GF-D8 (cell line): Measurements from ENCODE around the gene LUZP4.
"Not testable (repeated sequence)": the region's sequence is repeated elsewhere in the genome, so short reads cannot be mapped to it uniquely, and the experiment has no call there.

Source experiments
- DNase-seq: peaks from one replicate; lab custom pipeline; 2025; lab: John Stamatoyannopoulos, UW

Gene LUZP4

DNA sequence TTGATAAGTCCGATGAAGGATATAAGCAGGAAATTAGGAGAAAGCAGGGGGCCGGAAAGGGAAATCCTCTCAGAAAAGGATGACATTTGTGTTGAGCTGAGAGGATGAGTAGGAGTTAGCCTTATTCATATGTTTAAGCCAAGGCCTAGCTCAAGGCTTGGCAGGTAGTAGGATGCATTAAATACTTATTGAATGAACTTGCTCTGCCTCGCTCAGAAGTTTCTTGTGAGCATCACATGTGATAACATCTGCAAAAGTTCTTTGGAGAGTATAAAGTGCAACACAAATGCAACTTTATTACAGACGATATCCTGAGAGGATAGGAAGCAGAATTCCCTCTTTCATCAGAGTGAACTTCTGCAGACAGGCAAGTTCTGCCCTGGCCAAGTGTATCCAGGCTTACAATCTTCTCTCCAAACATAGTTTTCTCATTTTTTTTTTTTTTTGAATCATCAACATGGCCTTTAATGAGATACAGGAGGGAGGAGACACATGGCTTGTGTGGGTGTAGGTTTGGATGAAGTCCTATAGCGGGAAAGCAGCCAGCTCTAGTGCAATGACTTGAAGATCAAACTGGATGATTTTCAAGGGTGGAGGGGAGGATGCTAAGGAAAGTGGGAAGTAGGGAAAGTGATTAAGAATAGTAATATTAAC, 48.1 kb downstream of the LUZP4 start:
- no peak for DNase-seq

DNA sequence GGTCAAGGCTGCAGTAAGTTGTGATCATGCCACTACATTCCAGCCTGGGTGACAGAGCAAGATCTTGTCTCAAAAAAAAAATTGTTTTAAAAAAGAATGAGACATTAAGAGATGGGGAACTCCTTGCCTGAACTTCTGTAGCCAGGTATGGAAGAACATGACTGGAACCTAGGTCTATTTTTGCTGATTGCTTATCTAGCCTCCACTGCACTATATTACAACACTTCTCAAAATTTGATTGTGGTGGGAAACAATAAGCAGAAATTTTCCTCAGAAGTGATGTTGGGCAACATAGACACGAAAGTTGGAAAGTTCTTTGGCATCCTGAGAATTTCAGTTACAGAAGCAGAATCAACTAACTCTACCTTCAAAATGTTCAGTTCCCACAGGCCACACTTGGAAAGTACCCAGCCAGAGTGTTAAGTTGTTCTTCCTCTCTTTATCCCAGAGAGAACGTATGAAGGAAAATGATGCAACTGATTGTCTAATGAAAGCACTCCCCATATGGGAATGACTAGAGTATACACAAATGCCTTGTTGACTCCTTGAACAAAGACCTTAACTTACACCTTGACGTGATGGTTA, 50.0 kb downstream of the LUZP4 start:
- no peak for DNase-seq

DNA sequence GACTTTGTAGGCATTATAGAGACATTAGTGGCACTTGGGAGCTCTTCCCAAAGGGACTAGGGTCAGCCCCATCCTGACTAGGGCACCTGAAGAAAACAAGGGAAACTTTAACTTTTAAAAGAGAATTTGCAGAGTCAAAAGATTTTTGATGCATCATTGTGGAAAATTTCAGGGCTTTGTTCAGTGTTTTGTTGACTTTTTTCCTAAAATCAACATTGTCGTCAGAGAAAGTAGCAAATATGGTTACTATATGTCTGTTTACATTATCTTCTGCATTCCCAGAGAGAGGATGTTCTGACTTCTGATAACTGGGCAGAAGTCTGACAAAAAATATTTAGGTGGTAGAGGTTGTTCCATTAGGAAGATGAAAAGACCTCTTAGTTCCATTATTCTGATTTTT, 51.9 kb downstream of the LUZP4 start:
- DNase-seq = no peak

DNA sequence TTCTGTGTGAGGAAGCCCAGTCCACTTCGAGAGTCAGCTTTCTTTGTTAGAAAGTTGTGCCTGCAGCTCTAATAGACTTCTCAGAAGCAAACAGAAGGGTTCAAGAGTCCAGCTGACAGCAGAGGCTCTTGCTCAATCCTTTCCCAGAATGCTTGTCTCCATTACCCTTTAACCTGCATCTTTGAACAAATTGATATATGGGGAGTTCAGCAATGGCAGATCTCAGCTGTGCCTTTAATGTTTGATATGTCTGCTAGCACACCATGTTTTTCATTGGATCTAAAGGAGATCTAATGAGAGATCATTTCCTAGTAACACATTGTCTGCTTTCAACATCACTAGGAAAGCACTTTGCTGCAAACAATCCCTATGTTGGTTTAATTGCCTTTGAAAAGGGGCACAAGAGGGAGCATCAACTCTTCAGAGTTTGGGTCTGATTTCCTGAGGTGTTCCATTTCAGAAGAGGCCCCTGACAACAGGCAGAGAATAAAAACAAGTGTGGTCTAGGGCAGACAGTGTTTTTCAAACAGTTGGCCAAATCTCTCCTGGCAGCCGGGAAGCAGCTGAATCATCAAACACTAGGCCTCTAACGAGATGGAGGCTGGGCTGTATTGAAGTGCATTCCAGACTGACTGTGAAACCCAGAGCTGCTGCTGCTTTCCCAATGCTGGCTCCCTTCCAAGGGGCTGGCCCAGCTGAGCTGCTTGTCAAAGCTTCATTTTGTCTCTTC, 55.5 kb downstream of the LUZP4 start:
- DNase-seq = no peak

DNA sequence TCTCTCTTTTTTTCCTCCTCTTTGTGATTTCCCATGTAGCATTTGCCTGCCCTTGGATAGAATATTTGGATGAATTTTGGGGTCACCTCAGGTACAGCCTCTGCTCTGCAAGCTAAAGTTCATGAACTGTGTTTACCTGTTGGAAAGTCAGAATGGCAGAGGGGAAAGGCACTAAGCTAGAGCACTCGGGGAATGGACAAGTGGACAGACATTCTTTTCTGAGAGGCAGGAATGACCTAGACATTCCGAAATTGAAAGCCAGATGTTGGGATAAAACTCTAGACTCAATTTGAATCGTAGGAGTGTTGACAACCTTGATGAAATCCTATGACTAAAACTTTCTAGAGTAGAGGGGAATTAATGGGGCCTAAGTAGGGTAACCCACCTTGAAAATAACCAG, 56.1 kb downstream of the LUZP4 start:
- DNase-seq = no peak

DNA sequence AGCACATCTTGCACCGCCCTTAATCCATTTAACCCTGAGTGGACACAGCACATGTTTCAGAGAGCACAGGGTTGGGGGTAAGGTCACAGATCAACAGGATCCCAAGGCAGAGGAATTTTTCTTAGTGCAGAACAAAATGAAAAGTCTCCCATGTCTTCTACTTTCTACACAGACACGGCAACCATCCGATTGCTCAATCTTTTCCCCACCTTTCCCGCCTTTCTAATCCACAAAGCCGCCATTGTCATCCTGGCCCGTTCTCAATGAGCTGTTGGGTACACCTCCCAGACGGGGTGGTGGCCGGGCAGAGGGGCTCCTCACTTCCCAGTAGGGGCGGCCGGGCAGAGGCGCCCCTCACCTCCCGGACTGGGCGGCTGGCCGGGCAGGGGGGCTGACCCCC, 57.2 kb downstream of the LUZP4 start:
- DNase-seq = not testable (repeated sequence)

DNA sequence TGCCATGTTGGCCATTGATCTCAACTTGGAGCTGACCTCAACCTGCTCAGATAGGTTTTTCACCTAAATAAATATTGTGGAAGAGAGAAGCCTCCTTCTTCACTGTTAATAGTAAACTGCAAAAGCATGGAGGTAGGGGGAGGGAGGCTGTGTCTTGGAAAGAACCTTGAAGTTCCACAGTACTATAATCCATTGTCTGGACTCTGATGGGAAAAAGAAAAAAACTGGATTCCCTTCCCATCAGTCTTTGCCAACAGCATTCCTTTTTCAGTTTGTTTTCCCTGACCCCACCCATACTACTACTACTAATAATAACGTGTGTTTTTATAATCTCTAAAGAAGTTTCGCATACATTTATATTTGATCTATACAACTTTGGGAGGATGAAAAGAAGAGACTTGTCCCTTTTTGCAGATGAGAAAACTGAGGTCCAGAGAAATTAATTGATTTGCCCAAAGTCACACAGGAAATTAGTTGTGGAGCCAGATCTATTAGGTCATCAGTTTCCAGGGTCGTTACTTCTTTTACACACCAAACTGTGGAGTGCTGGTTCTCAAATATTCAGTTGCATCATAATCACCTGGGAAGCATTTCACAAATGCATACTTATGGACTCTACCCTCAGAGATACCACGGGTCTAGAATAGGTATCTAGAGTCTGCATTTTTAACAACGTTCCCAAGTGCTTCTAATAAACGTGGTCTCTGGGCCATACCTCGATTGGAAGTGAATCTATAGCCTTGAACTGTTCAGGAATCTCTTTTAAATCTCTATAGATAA, 59.1 kb downstream of the LUZP4 start:
- no peak for DNase-seq

DNA sequence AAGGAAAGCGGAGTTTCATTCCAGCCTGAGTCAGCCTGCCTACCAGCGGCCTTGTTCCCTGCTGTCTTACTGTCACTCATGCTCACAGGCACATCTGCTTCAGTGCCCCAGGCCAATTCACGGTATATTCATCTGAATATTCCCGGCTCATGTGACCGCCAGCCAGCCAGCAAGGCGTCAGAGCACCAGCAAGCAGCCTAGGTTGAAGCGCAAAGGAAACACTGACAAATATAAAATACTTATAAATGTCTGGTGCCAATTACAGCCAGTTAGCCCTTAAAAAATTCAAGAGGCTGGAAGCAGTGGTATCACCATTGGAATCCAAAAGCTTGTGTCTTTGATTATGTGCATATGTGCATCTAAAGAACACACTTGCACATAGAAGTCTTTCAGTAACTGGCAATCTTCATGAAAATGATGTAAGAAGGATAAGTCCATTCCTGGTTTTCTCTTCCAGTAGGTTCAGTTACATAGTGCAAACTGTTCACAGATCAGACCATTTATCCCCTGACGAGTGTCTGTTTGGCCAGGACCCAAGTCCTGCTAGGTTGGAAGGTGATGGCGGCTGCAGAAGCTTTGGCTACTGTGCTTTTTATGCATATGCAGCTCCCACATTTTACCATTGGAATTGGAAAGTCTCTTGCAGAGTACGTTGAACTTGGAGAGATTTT, 61.3 kb downstream of the LUZP4 start:
- no peak for DNase-seq

DNA sequence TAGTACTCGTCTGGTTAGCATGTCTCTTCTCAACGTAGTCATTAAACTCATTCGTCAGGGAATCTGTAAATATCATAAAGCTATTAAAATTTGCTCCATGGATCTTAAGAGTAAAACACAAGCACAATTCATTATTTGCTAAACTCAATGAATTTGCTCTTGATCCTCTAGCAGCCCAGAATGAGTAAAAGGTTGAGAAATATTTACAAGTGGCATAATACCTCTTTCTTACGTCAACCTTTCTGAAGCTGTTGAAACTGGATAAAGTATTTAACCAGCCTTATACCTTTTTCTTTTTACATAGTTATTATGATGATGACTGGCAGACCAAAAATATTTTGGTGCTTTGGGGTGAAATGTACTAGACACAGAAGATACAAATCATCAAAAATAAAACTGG, 66.9 kb downstream of the LUZP4 start:
- no peak for DNase-seq
